HG03457 (cell line): ENCODE measurements around the gene CORO1C.
"Not testable (repeated sequence)": the region's sequence is repeated elsewhere in the genome, so short reads cannot be mapped to it uniquely, and the experiment has no call there.

Experiments used
- ATAC-seq: cut with Tn5 transposase; IDR thresholded peaks from one replicate; pipeline ENCODE4 v1.9.1; 2021; ENCODE audit warnings: moderate number of reproducible peaks; ENCODE audit not compliant: unreplicated experiment

Gene CORO1C

DNA sequence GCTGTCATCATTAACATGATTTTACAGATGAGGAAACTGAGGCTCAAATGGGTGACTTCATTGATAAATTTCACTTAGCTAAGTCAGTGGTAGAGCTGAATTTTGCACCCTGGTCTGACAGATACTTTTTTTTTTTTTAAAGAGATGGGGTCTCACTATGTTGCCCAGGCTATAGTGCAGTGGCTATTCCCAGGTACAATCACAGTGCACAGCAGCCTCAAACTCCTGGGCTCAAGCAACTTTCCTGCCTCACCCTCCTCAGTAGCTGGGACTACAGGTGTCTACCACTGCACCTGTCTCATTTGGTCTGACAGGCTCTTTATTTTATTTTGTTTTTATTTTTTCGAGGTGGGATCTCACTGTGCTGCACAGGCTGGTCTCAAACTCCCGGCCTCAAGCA, 24.2 kb upstream of the CORO1C start:
- ATAC-seq = no peak

DNA sequence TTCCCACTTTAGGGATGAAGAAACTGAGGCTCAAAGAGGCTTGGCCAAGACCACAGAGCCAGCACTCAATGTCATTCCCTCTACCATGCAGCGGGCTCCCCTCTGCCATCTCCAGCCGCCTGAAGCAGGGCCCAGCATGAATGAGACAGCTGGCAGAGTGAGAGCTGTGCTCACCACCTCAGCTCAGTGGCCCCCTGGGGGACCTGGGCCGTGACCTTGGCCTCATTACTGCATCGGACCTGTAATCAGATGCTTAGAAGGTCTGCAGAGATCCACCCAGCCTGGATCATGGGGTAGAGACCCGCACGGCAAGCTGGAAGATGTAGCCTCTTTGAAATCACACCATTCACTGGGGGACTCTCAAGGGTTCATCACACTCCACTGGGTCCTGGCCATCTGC, 22.7 kb upstream of the CORO1C start:
- no peak for ATAC-seq

DNA sequence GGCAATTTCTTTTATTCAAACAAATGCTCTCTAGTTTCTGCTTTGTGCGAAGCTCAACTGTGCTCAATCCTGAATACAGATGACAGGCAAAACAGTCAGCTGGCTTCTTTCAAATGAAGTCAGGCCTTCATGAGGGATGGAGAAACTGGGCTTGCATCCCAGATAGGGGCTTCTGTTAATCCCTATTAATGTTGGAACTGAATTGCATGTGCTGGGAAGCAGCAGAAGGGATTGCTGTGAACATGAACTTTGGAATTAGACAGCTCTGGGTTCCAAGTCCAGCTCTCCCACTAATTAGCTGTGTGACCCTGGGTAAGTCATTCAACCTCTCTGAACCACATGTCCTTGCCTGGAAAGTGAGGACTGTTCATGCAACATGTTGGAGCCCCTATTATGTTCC, 21.1 kb upstream of the CORO1C start:
- ATAC-seq = no peak

DNA sequence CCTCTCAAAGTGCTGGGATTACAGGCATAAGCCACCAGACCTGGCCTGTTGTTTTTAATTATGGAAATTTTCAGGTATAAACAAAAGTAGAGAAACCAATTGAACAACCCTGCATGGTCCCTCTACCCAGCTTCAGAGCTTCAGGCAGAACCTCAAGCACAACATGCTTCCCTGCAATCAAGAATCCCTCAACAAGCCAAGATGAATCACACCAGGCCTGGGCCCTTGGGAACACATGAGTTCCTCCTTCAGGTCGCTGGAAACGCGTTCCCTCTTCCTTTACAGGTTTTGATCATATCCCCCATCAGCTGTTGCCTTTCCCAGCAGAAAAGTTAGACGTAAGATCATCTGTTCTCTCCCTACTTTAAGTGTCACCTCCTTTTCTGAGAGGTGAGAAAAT, 20.5 kb upstream of the CORO1C start:
- ATAC-seq = no peak

DNA sequence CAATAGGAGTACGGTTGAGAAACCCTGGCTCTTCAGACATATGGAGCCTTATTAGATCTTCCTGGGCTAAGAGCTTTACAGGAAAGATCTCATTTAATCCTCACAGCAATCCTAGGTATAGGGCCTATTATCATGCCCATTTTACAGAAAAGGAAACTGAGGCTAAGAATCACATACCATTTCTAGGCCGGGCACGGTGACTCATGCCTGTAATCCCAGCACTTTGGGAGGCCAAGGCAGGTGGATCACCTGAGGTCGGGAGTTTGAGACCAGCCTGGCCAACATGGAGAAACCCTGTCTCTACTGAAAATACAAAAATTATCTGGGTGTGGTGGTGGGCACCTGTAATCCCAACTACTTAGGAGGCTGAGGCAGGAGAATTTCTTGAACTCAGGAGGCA, 19.7 kb upstream of the CORO1C start:
- not testable (repeated sequence) for ATAC-seq

DNA sequence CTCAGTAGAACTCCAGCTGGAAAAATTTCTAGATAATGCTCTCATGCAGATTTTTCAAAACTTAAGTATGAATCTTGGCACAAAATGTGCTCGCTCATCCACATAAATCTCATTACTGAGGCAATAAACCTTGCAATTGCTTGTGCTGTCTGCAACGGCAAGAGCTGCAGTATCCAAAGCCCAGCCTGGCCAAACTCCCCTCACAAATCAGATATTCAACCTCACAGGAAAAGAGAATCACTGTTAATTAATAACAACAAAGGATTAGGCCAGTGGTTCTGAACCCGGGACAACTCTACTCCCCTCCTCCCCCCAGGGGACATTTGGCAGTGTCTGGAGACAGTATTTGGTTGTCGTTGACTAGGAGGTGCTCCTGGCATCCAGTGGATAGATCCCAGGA, 19.2 kb upstream of the CORO1C start:
- ATAC-seq = no peak

DNA sequence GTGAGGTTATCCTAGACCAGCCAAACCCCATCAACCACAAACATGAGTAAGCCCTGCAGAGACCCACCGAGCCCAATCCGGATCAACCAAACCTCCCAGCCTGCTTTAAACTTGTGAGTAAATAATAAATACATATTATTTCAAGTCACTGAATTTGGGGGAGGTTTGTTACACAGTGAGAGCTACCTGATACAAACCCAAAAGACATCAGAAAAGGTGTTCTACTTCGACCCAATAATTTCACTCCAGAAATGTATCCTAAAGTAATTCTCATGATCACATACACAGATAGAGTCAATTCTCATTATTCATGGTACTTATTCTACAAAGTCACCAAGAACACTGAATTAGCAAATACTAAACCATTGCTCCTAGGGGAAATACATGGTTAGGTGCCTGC, 16.2 kb upstream of the CORO1C start:
- no peak for ATAC-seq

DNA sequence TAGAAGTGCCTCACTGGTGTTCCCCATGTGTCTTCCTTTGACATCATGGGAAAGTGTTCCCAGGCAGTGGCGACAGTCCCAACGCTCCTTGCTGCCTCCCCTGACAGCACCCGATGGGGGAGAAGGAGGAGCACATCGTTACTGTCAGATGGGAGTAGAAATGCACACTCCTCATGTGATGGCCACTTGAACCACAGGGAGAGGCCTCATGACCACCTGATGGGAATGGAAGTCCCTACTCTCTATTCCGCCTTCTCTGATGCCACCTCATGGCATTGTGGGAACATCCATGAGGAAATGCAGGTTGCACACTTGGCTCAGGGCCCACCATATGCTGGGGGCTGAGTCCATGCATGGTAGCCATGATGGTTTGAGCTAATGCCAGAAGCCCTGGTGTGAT, 14.3 kb upstream of the CORO1C start:
- ATAC-seq = no peak

DNA sequence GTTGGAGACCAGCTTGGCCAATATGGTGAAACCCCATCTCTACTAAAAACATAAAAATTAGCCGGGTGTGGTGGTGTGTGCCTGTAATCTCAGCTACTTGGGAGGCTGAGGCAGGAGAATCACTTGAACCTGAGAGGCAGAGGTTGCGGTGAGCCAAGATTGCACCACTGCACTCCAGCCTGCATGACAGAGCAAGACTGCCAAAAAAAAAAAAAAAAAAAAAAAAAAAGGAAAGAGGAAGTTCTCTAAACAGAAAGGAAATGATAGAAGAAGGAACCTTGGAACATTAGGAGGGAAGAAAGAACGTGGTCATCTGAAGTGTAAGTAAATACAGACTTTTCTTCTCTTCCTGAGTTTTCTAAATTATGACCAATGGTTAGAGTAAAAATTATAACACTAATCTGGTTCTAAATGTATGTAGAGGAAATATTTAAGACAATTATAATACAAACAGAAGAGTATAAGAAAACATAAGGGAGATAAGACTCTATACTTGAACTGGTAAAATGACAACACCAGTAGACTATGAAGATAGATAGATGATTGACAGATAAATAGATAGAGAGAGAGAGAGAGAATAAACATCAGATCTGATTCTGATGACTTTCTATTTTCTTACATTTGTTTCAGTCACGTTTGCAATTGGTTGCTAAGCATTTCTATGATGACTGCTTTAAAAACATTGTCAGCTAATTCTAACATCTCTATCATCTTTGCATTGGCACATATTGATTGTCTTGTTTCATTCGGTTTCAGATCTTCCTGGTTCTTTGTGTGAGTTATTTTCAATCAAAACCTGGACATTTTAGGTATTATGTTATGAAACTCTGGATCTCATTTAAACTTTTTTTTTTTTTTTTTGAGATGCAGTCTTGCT, 12.9 kb upstream of the CORO1C start:
- no peak for ATAC-seq

DNA sequence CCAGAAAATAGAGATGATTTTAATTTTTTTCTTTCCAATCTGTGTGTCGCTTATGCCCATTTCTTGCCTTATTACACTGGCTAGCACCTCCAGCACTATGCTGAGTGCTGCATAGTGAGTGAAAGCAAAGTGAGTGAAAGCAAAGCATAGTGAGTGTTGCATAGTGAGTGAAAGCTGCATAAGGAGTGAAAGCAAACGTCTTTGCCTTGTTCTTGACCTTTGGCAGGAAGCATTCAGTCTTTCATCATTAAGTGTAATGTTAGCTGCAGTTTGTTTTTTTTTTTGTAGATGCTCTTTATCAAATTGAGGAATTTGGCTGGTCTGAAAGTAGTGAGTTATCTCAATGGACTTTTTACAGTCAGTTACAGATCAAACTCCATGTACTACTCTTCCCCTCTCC, 6.9 kb upstream of the CORO1C start:
- ATAC-seq = no peak

DNA sequence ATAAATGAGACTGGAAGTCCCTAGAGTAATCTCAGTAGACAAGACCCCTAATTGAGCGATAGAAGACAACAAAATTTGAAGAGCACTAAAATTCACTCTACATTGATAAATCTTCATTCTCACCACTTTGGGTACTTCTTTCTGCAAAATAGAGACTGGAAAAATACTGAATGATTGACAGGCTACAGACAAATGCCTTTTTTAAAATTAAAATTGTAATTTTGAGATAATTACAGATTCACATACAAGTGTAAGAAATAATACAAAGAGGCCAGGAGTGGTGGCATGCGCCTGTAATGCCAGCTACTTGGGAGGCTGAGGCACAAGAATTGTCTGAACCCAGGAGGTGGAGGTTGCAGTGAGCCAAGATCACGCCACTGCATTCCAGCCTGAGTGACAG, 4.5 kb upstream of the CORO1C start:
- no peak for ATAC-seq

DNA sequence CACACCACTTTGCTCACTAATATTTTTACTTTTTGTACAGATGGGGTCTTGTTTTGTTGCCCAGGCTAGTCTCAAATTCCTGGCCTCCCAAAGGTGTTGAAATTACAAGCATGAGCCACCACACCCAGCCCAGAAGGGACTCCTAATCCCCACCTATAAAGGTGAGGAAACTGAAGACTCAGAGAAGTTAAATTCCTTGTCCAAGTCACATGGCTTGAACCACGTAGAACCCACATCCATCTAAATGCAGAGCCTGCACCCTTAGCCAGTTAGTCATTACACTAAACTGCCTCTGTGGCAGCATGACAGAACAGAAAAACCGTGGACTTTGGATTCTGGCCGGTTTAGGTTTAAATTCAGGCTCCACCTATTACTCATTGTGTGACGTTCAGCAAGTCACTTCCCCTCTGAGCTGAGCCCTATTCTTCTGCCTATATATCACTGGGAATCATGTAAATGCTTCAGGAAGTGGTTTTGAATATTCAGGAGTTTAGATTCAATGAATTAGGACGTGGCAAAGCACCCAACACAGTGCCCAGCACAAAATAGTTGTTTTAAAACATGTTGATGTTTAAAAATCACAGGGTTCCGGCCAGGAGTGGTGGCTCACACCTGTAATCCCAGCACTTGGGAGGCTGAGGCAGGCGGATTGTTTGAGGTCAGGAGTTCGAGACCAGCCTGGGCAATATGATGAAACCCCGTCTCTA, 3.0 kb upstream of the CORO1C start:
- ATAC-seq = no peak

DNA sequence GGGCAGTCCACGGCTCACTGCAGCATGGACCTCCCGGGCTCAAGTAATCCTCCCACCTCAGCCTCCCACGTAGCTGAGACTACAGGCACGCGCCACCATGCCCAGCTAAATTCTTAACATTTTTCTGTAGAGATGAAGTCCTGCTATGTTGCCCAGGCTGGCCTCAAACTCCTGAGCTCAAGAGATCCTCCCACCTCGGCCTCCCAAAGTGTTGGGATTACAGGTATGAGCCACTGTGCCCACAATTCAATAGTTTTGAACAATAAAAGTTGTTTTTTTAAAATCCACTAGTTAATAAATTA, 1.9 kb upstream of the CORO1C start:
- ATAC-seq = not testable (repeated sequence)

DNA sequence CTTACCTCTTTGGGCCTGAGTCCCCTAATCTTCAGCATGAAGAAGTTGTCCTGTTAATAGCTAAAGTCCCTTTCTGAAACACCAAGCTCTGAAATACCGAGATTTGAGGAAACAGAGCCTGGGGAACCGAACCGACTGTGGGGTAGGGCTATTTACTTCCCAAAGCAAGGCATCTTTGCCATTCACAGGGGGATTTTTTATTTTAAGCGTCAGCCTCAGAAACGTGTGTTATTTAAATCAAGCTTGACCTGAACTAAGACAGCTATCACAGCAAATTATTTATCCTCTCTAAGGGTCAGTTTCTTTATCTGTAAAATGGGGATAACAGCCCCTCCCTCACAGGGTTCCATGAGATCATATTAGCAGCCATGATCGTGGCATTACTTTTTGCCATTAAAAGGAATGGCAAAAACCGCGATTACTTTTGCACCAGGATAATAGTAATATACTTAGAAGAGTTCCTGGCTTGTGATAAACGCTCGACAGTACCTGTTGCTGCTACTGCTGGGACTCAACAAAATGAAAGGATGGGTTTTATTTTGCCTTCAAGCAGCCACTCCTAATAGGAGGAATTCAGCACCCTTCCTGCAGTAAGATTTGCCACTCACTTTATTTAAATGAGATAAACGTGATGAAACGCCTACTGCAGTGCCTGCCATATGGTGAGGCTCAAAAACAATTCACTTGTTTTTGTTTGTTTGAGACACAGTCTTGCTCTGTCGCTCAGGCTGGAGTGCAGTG, 1.3 kb upstream of the CORO1C start:
- ATAC-seq = no peak

DNA sequence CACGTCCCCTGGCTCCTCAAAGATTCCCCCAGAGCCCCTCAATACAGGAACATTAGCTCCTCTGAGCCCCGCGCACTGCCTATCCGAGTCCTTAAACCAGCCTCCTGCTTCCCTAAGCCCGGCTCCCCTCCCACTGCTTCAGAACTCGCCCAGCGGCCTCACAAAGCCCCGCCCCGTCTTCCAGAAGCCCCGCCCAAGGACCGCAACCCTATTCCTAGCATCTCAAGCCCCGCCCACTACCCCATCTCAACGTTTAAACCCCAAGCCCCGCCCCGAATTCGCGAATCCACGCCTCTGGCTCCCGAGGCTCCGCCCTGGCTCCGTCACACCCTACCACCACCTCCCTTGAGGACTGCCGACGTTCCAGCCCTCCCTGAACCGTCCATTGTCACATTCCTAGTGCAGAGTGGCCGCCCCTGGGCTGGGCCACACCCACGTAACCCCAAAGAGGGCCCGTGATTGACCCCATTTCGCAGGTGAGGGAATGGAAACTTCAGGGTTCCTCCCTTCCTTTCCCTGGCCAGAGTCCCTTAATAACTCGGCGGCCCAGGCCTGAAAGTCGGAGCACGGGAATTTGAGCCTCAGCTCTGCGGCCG, 646 bp upstream of the CORO1C start:
- ATAC-seq = peak; percentile 40

DNA sequence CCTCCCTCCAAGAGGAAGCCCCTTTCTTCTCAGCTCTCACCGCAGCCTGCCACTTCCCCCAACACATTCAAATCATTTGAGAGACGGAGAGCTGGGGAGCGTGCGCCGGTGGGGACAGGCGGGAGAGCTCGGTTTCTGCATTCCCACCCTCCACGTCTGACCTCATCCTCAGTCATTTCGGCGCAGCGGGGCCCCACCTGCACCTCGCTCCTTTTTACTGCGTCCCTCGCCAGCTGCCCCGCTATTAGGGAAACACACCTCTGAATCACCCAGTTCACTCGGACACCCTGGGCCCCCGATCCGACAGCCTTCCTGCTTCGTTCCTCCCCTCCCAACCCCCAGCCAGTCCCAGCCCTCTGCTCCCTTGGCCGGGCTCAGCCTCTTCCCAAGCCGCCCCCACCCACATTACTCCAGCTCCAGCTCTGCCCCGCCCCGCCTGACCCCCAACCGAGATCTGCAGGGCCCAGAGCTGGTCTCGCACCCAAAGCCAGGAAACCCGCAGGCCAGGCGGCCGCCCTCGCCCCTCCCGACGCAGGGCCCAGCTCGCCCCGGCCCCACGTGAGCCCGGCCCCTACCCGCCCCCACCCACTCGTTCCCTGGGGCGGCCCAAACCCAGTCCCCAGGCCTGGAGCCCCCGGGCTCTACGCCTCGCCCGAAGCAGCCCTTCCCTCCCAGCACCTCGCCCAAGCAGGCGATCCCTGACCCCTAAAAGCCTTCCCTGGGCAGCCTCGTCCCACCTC, 783 bp downstream of the CORO1C start:
- ATAC-seq = no peak

DNA sequence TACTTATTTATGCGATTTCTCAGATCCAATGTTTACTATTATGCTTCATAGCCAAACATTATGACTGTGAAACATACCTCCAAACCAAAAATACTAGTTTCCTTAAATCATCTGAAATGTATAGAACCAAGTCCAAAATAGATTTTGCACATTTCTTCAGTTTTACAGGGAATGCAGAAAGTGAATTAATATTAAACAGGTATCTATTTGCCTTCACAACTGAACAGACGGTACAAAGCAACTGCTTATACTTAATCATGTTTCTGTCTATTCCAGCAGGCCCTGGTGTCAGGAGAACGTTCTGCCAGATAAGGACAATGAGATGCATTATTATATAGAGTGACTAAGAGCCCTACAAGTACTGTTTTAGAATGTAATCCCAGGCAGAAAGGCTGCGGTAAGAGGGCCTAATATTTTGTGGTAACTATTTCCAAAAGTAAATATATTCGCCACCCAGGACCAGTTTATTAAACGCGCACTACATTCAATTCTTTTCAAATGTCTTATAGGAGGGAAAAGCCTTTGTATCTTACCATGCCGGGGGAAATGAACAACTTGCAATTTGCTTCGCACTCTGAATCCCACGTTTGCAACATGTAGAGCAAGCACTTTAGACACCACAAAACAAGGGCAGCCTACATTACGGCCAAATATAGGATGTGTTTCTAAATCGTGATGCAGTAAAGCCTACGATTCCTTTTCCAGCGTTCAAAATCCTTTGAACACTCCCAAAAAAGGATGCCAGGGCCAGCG, 1.5 kb downstream of the CORO1C start:
- no peak for ATAC-seq

DNA sequence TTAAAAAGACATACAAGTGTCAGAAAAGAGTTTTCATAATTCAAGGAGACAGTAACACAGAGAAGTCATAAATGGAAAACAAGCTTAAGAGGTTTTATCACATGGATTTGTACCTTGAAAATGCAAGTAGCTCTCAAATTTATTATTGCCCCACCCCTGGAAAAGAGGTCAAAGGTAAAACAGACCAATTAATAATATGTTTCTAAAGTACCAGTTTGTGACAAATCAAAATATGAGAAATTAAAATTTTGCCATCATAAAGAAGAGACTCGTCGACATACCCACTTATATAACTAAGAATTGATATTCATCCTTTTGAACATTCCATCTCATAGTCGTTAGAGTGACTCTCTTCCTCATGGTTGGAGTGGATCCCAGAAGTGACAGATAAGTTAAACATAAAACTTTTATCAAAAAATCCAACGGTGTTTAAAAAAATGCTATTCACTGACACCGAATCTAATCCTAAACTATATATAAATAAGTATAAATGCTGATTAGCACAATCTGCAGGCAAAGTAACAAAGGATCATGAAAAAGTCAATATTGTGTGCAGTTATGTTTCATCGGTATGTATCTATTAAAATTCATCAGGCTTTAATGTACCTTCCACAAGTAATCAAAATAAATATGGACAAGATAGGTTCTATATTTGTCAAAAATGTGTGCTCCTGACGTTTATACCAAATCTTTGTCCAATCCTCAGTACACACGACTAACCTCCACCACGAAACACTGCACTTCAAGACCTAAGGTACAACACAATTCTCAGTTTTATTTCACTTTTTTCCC, 2.3 kb downstream of the CORO1C start:
- ATAC-seq = no peak
